ENCODE results near the gene DCLK3.

The DCLK3 gene

GRCh38 chr3:36765104-36765503 lies 751 bp upstream of the DCLK3 start:
- DNase-seq (ENCODE audit: extremely low read depth in 1 of 2, low read depth in 1 of 2) = no peak

GRCh38 chr3:36764704-36765038 lies 318 bp upstream of the DCLK3 start:
- DNase-seq (ENCODE audit: extremely low read depth in 1 of 2, low read depth in 1 of 2) = no peak

GRCh38 chr3:36762918-36763849 lies 1.2 kb downstream of the DCLK3 start:
- DNase-seq (ENCODE audit: extremely low read depth in 1 of 2, low read depth in 1 of 2) = no peak

- no peak for DNase-seq (ENCODE audit: extremely low read depth in 1 of 2, low read depth in 1 of 2)
Observed at GRCh38 chr3:36761779-36762178, 2.6 kb downstream of the DCLK3 start.

GRCh38 chr3:36756269-36756668 lies 8.1 kb downstream of the DCLK3 start:
- no peak for DNase-seq (ENCODE audit: extremely low read depth in 1 of 2, low read depth in 1 of 2)

GRCh38 chr3:36751326-36751725 lies 13.0 kb downstream of the DCLK3 start:
- DNase-seq (ENCODE audit: extremely low read depth in 1 of 2, low read depth in 1 of 2) = no peak

GRCh38 chr3:36750737-36751136 lies 13.6 kb downstream of the DCLK3 start:
- no peak for DNase-seq (ENCODE audit: extremely low read depth in 1 of 2, low read depth in 1 of 2)

GRCh38 chr3:36744763-36745162 lies 19.6 kb downstream of the DCLK3 start:
- DNase-seq (ENCODE audit: extremely low read depth in 1 of 2, low read depth in 1 of 2) = no peak

- no peak for DNase-seq (ENCODE audit: extremely low read depth in 1 of 2, low read depth in 1 of 2)
Observed at GRCh38 chr3:36743826-36744225, 20.5 kb downstream of the DCLK3 start.

- DNase-seq (ENCODE audit: extremely low read depth in 1 of 2, low read depth in 1 of 2) = no peak
Observed at GRCh38 chr3:36741285-36741684, 23.1 kb downstream of the DCLK3 start.

- DNase-seq (ENCODE audit: extremely low read depth in 1 of 2, low read depth in 1 of 2) = no peak
Observed at GRCh38 chr3:36740787-36741186, 23.6 kb downstream of the DCLK3 start.

- no peak for DNase-seq (ENCODE audit: extremely low read depth in 1 of 2, low read depth in 1 of 2)
Observed at GRCh38 chr3:36738702-36739101, 25.7 kb downstream of the DCLK3 start.

- no peak for DNase-seq (ENCODE audit: extremely low read depth in 1 of 2, low read depth in 1 of 2)
Observed at GRCh38 chr3:36736301-36736700, 28.1 kb downstream of the DCLK3 start.

GRCh38 chr3:36734742-36735141 lies 29.6 kb downstream of the DCLK3 start:
- DNase-seq (ENCODE audit: extremely low read depth in 1 of 2, low read depth in 1 of 2) = no peak

- DNase-seq (ENCODE audit: extremely low read depth in 1 of 2, low read depth in 1 of 2) = no peak
Observed at GRCh38 chr3:36733723-36734122, 30.6 kb downstream of the DCLK3 start.

GRCh38 chr3:36733162-36733696 lies 31.1 kb downstream of the DCLK3 start:
- no peak for DNase-seq (ENCODE audit: extremely low read depth in 1 of 2, low read depth in 1 of 2)

- DNase-seq (ENCODE audit: extremely low read depth in 1 of 2, low read depth in 1 of 2) = no peak
Observed at GRCh38 chr3:36730966-36731365, 33.4 kb downstream of the DCLK3 start.

GRCh38 chr3:36729204-36730056 lies 34.9 kb downstream of the DCLK3 start:
- no peak for DNase-seq (ENCODE audit: extremely low read depth in 1 of 2, low read depth in 1 of 2)

- DNase-seq (ENCODE audit: extremely low read depth in 1 of 2, low read depth in 1 of 2) = no peak
Observed at GRCh38 chr3:36714343-36715086, 49.8 kb downstream of the DCLK3 start.

- DNase-seq (ENCODE audit: extremely low read depth in 1 of 2, low read depth in 1 of 2) = no peak
Observed at GRCh38 chr3:36713904-36714303, 50.4 kb downstream of the DCLK3 start.

- no peak for DNase-seq (ENCODE audit: extremely low read depth in 1 of 2, low read depth in 1 of 2)
Observed at GRCh38 chr3:36710606-36711005, 53.7 kb downstream of the DCLK3 start.
